ENCODE measurements around the gene BICDL1.
"Not testable (repeated sequence)": the region's sequence is repeated elsewhere in the genome, so short reads cannot be mapped to it uniquely, and the experiment has no call there.

Gene BICDL1

GRCh38 chr12:120000556-120000955 lies 11.5 kb downstream of the BICDL1 start:
- Histone ChIP-seq H3K36me3 (ENCODE audit: control insufficient read depth, insufficient read depth, low read length) (no peaks in the 10 kb centered on the region), H3K4me3 (ENCODE audit: low read length) (no peak overlapping the region), H3K27ac (ENCODE audit: low read length) (no peak overlapping the region), H3K4me1 (ENCODE audit: control insufficient read depth, insufficient read depth, low read length) (no peaks in the 10 kb centered on the region), H3K27me3 (ENCODE audit: control insufficient read depth, insufficient read depth, low read length) (no peaks in the 10 kb centered on the region), H3K9me3 (ENCODE audit: control insufficient read depth, insufficient read depth, low read length) (no peaks in the 10 kb centered on the region)
- DNase-seq (ENCODE audit: low read depth, low spot score) = no peak
- WGBS (ENCODE audit: insufficient coverage, insufficient read length) = 100% methylated on average over 1 of the region's 3 CpGs

DNA sequence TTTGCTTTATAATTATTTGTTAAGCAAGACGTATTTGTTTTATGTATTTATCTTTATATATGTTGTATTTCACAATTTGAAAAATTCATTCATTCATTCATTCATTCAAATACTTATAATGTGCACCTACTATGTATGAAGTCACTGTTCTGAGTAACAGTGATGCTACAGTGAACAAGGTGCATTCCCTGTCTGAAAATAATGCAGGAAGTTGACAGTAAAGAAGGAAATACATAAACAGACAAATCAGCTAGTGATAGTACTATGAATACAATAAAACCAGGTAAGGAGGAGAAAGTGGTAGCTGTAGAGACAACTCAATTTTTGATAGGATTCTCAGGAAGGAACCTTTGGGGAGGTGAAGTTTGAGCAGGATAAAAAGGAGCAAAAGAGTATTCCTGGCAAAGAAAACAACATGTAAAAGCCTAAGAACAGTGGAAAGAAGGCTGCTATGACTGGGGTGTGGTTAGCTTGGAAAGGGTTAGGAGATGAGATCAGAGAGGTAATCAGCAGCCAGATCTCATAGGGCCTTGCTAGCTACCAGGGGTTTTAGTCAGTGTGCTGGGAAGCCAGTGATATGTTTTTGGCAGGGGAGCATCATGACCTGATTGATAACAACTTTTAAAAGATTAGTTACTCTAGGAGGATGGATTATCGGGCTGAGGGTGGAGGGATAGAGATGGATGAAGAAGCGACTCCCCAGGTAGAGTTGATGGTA lies 17.4 kb downstream of the BICDL1 start:
- H3K9me3 ChIP-seq (ENCODE audit: control insufficient read depth, insufficient read depth, low read length) = no peaks in the 10 kb centered on the region
- H3K27me3 ChIP-seq (ENCODE audit: control insufficient read depth, insufficient read depth, low read length) = no peaks in the 10 kb centered on the region
- no peaks in the 10 kb centered on the region for H3K4me1 ChIP-seq (ENCODE audit: control insufficient read depth, insufficient read depth, low read length)
- no peak for DNase-seq (ENCODE audit: low read depth, low spot score)
- H3K36me3 ChIP-seq (ENCODE audit: control insufficient read depth, insufficient read depth, low read length) = no peaks in the 10 kb centered on the region
- WGBS (ENCODE audit: insufficient coverage, insufficient read length) = no CpG with 5 or more reads among the region's 3 CpGs
- H3K27ac ChIP-seq (ENCODE audit: low read length) = no peak overlapping the region
- no peak overlapping the region for H3K4me3 ChIP-seq (ENCODE audit: low read length)

GRCh38 chr12:120007272-120007671 lies 18.2 kb downstream of the BICDL1 start:
- WGBS (ENCODE audit: insufficient coverage, insufficient read length) = no CpG with 5 or more reads among the region's 3 CpGs
- H3K4me1 ChIP-seq (ENCODE audit: control insufficient read depth, insufficient read depth, low read length) = no peaks in the 10 kb centered on the region
- no peaks in the 10 kb centered on the region for H3K36me3 ChIP-seq (ENCODE audit: control insufficient read depth, insufficient read depth, low read length)
- no peak for DNase-seq (ENCODE audit: low read depth, low spot score)
- no peak overlapping the region for H3K4me3 ChIP-seq (ENCODE audit: low read length)
- H3K27me3 ChIP-seq (ENCODE audit: control insufficient read depth, insufficient read depth, low read length) = no peaks in the 10 kb centered on the region
- H3K9me3 ChIP-seq (ENCODE audit: control insufficient read depth, insufficient read depth, low read length) = no peaks in the 10 kb centered on the region
- H3K27ac ChIP-seq (ENCODE audit: low read length) = no peak overlapping the region

- Histone ChIP-seq H3K4me3 (ENCODE audit: low read length) (no peak overlapping the region), H3K9me3 (ENCODE audit: control insufficient read depth, insufficient read depth, low read length) (no peaks in the 10 kb centered on the region), H3K36me3 (ENCODE audit: control insufficient read depth, insufficient read depth, low read length) (no peaks in the 10 kb centered on the region), H3K4me1 (ENCODE audit: control insufficient read depth, insufficient read depth, low read length) (no peaks in the 10 kb centered on the region), H3K27me3 (ENCODE audit: control insufficient read depth, insufficient read depth, low read length) (no peaks in the 10 kb centered on the region), H3K27ac (ENCODE audit: low read length) (no peak overlapping the region)
- DNase-seq (ENCODE audit: low read depth, low spot score) = no peak
- WGBS (ENCODE audit: insufficient coverage, insufficient read length) = no CpG with 5 or more reads among the region's 5 CpGs
These were observed 21.7 kb downstream of the BICDL1 start for GRCh38 chr12:120010661-120011230.

DNA sequence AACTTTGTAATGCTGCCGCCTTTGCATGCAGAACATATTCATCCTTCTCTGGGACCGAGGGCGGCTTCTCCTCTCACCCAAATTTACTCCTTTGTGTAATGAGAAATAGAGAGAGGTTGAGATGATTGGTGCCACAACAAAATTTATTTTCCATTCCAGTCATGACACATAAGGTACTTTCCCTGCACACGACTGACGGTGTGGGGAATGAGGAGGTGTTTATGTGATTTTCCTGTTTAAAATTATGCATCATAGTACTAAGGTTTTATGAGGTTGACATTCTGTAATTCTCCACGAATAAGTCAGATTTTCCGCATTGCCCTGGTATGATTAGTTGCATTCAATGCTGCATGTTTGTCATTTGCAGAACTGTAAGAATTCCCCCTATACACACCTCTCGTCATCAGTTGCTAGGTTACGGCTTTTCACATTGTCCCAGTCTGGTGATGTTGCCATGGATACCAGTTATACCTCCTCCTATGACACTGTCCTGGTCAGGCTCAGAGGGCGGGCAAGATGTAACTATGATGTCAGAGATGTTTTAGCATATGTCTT lies 23.1 kb downstream of the BICDL1 start:
- no CpG with 5 or more reads among the region's 10 CpGs for WGBS (ENCODE audit: insufficient coverage, insufficient read length)
- H3K9me3 ChIP-seq (ENCODE audit: control insufficient read depth, insufficient read depth, low read length) = no peaks in the 10 kb centered on the region
- no peaks in the 10 kb centered on the region for H3K4me1 ChIP-seq (ENCODE audit: control insufficient read depth, insufficient read depth, low read length)
- H3K27me3 ChIP-seq (ENCODE audit: control insufficient read depth, insufficient read depth, low read length) = no peaks in the 10 kb centered on the region
- no peak for DNase-seq (ENCODE audit: low read depth, low spot score)
- no peaks in the 10 kb centered on the region for H3K36me3 ChIP-seq (ENCODE audit: control insufficient read depth, insufficient read depth, low read length)
- H3K27ac ChIP-seq (ENCODE audit: low read length) = no peak overlapping the region
- H3K4me3 ChIP-seq (ENCODE audit: low read length) = no peak overlapping the region

GRCh38 chr12:120013659-120014380 lies 24.8 kb downstream of the BICDL1 start:
- Histone ChIP-seq H3K36me3 (ENCODE audit: control insufficient read depth, insufficient read depth, low read length) (no peaks in the 10 kb centered on the region), H3K4me3 (ENCODE audit: low read length) (no peak overlapping the region), H3K27ac (ENCODE audit: low read length) (no peak overlapping the region), H3K4me1 (ENCODE audit: control insufficient read depth, insufficient read depth, low read length) (no peaks in the 10 kb centered on the region), H3K27me3 (ENCODE audit: control insufficient read depth, insufficient read depth, low read length) (no peaks in the 10 kb centered on the region), H3K9me3 (ENCODE audit: control insufficient read depth, insufficient read depth, low read length) (no peaks in the 10 kb centered on the region)
- no CpG with 5 or more reads among the region's 9 CpGs for WGBS (ENCODE audit: insufficient coverage, insufficient read length)
- no peak for DNase-seq (ENCODE audit: low read depth, low spot score)

DNA sequence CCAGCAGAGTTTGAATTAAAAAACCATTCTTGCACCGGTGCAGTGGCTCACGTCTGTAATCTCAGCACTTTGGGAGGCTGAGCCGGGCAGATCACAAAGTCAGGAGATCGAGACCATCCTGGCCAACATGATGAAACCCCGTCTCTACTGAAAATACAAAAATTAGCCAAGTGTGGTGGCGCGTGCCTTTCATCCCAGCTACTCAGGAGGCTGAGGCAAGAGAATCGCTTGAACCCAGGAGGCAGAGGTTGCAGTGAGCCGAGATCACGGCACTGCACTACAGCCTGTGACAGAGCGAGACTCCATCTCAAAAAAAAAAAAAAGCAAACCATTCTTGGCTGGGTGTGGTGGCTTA lies 25.3 kb downstream of the BICDL1 start:
- not testable (repeated sequence) for H3K4me1 ChIP-seq (ENCODE audit: control insufficient read depth, insufficient read depth, low read length); H3K4me3 ChIP-seq (ENCODE audit: low read length); H3K9me3 ChIP-seq (ENCODE audit: control insufficient read depth, insufficient read depth, low read length); H3K27ac ChIP-seq (ENCODE audit: low read length); H3K36me3 ChIP-seq (ENCODE audit: control insufficient read depth, insufficient read depth, low read length); H3K27me3 ChIP-seq (ENCODE audit: control insufficient read depth, insufficient read depth, low read length); DNase-seq (ENCODE audit: low read depth, low spot score)
- WGBS (ENCODE audit: insufficient coverage, insufficient read length) = no CpG with 5 or more reads among the region's 11 CpGs

DNA sequence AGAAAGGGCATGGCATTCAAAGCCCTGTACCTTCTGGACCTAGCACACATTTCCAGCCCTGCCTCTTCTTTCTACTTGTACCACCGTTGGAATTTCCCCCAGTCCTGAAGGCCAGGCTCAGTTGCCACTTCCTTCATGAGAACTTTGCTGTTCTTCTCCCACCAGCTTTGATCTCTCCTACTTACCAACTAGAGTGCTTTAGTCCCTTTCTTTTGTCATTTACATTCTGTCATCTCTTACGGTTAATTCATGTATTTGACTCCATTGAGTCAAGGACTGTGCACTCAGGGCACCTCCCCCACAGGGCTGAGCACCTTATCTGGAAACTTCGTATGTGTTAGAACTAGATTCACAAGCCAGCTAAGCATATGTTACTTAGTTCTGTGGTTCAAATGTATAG lies 26.3 kb downstream of the BICDL1 start:
- DNase-seq (ENCODE audit: low read depth, low spot score) = no peak
- no CpG with 5 or more reads among the region's 3 CpGs for WGBS (ENCODE audit: insufficient coverage, insufficient read length)
- H3K27ac ChIP-seq (ENCODE audit: low read length) = no peak overlapping the region

GRCh38 chr12:120016199-120016598 lies 27.2 kb downstream of the BICDL1 start:
- WGBS (ENCODE audit: insufficient coverage, insufficient read length) = no CpG with 5 or more reads among the region's 2 CpGs
- not testable (repeated sequence) for H3K27me3 ChIP-seq (ENCODE audit: control insufficient read depth, insufficient read depth, low read length); H3K27ac ChIP-seq (ENCODE audit: low read length); DNase-seq (ENCODE audit: low read depth, low spot score); H3K4me3 ChIP-seq (ENCODE audit: low read length); H3K36me3 ChIP-seq (ENCODE audit: control insufficient read depth, insufficient read depth, low read length); H3K4me1 ChIP-seq (ENCODE audit: control insufficient read depth, insufficient read depth, low read length); H3K9me3 ChIP-seq (ENCODE audit: control insufficient read depth, insufficient read depth, low read length)

More for the DNA sequence above, 26.3 kb downstream of the BICDL1 start:
- Histone ChIP-seq H3K4me3 (ENCODE audit: low read length) (no peak overlapping the region), H3K36me3 (ENCODE audit: control insufficient read depth, insufficient read depth, low read length) (no peaks in the 10 kb centered on the region), H3K4me1 (ENCODE audit: control insufficient read depth, insufficient read depth, low read length) (no peaks in the 10 kb centered on the region), H3K27me3 (ENCODE audit: control insufficient read depth, insufficient read depth, low read length) (no peaks in the 10 kb centered on the region), H3K9me3 (ENCODE audit: control insufficient read depth, insufficient read depth, low read length) (no peaks in the 10 kb centered on the region)

GRCh38 chr12:120019197-120019596 lies 30.2 kb downstream of the BICDL1 start:
- no peaks in the 10 kb centered on the region for H3K27me3 ChIP-seq (ENCODE audit: control insufficient read depth, insufficient read depth, low read length)
- no peaks in the 10 kb centered on the region for H3K36me3 ChIP-seq (ENCODE audit: control insufficient read depth, insufficient read depth, low read length)
- no peaks in the 10 kb centered on the region for H3K9me3 ChIP-seq (ENCODE audit: control insufficient read depth, insufficient read depth, low read length)
- H3K27ac ChIP-seq (ENCODE audit: low read length) = no peak overlapping the region
- H3K4me3 ChIP-seq (ENCODE audit: low read length) = no peak overlapping the region
- no peak for DNase-seq (ENCODE audit: low read depth, low spot score)
- no peaks in the 10 kb centered on the region for H3K4me1 ChIP-seq (ENCODE audit: control insufficient read depth, insufficient read depth, low read length)

Measured in iPS DF 6.9 (cell line).